GM12801 (cell line): Measurements from ENCODE around the gene HEMK1.

Experiments used
- CTCF ChIP-seq: IDR thresholded peaks from one replicate; pipeline ENCODE4 v1.5.1; 2011; ENCODE audit warnings: control low read depth; ENCODE audit not compliant: insufficient read length; ENCODE audit errors: extremely low read depth

The HEMK1 gene

GRCh38 chr3:50630877-50631276 is 61.6 kb downstream of the HEMK1 start:
- TF ChIP-seq CTCF = no peak

GRCh38 chr3:50632450-50632849 is 63.1 kb downstream of the HEMK1 start:
- no peak for TF ChIP-seq CTCF

- no peak for TF ChIP-seq CTCF
Observed at GRCh38 chr3:50633230-50633790, 64.0 kb downstream of the HEMK1 start.

- no peak for TF ChIP-seq CTCF
Observed at GRCh38 chr3:50635066-50635465, 65.7 kb downstream of the HEMK1 start.

GRCh38 chr3:50637011-50637410 is 67.7 kb downstream of the HEMK1 start:
- TF ChIP-seq CTCF = no peak

- no peak for TF ChIP-seq CTCF
Observed at GRCh38 chr3:50637945-50638344, 68.6 kb downstream of the HEMK1 start.

GRCh38 chr3:50639055-50639494 is 69.8 kb downstream of the HEMK1 start:
- TF ChIP-seq CTCF = no peak
